ENCODE data around the gene PAGR1. TPM values are rescaled to one million over a fixed set of nuclear protein-coding genes. Genes with fewer than 3 reads are reported as not detected.
"Not testable (repeated sequence)": the region's sequence is repeated elsewhere in the genome, so short reads cannot be mapped to it uniquely, and the experiment has no call there.

PAGR1 gene
- total RNA-seq, 2 donors from 2014 or later = 64.3 to 64.4 TPM

DNA sequence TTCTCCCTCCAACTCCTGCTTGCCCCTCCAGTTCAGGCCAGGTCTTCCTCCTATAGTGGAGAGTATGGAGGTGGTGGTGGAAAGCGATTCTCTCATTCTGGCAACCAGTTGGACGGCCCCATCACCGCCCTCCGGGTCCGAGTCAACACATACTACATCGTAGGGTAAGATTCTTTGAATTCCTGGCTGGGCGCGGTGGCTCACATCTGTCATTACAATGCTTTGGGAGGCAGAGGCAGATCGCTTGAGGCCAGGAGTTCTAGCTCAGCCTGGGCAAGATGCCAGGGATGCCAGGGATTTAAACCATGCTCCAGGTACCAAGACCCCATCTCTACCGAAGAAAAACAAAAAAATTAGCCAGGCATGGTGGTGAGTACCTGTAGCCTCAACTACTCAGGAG lies 36.5 kb upstream of the PAGR1 start:
- WGBS = 40% methylated on average over 10 of the region's 10 CpGs
- TF ChIP-seq, protein P1, sequence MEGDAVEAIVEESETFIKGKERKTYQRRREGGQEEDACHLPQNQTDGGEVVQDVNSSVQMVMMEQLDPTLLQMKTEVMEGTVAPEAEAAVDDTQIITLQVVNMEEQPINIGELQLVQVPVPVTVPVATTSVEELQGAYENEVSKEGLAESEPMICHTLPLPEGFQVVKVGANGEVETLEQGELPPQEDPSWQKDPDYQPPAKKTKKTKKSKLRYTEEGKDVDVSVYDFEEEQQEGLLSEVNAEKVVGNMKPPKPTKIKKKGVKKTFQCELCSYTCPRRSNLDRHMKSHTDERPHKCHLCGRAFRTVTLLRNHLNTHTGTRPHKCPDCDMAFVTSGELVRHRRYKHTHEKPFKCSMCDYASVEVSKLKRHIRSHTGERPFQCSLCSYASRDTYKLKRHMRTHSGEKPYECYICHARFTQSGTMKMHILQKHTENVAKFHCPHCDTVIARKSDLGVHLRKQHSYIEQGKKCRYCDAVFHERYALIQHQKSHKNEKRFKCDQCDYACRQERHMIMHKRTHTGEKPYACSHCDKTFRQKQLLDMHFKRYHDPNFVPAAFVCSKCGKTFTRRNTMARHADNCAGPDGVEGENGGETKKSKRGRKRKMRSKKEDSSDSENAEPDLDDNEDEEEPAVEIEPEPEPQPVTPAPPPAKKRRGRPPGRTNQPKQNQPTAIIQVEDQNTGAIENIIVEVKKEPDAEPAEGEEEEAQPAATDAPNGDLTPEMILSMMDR (IDR thresholded peaks at IDR 0.05) = no peak
- TF ChIP-seq POLR2A (IDR thresholded peaks at IDR 0.05) = no peak
- no peak for TF ChIP-seq POLR2AphosphoS5 (IDR thresholded peaks at IDR 0.05)
- Histone ChIP-seq H3K4me3 (no peak overlapping the region), H3K36me3 (no peaks in the 10 kb centered on the region), H3K4me1 (replicated peaks) (no peaks in the 10 kb centered on the region), H3K27me3 (replicated peaks; ENCODE audit: insufficient read depth) (no peaks in the 10 kb centered on the region), H3K9me3 (no peaks in the 10 kb centered on the region), H3K27ac (no peak overlapping the region)
- intact Hi-C loops (cut with DNase I) = no loop called here
- no peak for DNase-seq (ENCODE audit: low spot score)

DNA sequence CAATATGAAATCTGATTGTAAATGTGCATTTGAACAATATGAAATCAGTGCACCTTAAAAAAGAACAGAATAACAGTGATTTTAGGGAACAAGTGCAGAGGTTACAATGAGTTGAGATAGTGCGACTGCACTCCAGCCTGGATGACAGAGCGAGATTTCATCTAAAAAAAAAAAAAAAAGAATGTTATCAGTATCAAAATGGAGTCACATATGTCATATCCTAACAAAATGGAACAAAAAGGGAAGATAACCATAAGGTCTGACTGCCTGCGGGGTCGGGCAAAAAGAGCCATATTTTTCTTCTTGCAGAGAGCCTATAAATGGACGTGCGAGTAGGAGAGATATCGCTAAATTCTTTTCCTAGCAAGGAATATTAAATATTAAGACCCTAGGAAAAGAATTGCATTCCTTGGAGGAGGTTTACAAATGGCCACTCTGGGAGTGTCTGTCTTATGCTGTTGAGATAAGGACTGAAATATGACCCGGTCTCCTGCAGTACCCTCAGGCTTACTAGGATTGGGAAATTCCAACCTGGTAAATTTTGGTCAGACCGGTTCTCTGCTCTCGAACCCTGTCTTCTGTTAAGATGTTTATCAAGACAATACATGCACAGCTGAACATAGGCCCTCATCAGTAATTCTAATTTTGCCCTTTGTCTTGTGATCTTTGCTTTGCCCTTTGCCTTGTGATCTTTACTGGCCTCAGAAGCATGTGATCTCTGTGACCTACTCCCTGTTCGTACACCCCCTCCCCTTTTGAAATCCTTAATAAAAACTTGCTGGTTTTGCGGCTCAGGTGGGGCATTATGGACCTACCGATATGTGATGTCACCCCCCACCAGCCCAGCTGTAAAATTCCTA lies 32.6 kb upstream of the PAGR1 start:
- not testable (repeated sequence) for H3K27ac ChIP-seq
- WGBS = 71% methylated on average over 13 of the region's 13 CpGs

GRCh38 chr16:29784157-29784556 lies 31.8 kb upstream of the PAGR1 start:
- 93% methylated on average over 2 of the region's 2 CpGs for WGBS
- H3K4me3 ChIP-seq = no peak overlapping the region
- H3K9me3 ChIP-seq = no peaks in the 10 kb centered on the region
- H3K4me1 ChIP-seq (replicated peaks) = no peaks in the 10 kb centered on the region
- TF ChIP-seq POLR2AphosphoS5 (IDR thresholded peaks at IDR 0.05) (no peak), POLR2A (IDR thresholded peaks at IDR 0.05) (no peak)
- TF ChIP-seq, protein P1 (IDR thresholded peaks at IDR 0.05) = no peak
- intact Hi-C loops (cut with DNase I) = no loop called here
- no peak overlapping the region for H3K27ac ChIP-seq
- no peak for DNase-seq (ENCODE audit: low spot score)
- no peaks in the 10 kb centered on the region for H3K36me3 ChIP-seq
- H3K27me3 ChIP-seq (replicated peaks; ENCODE audit: insufficient read depth) = no peaks in the 10 kb centered on the region

More for the DNA sequence above, 32.6 kb upstream of the PAGR1 start:
- intact Hi-C loops (cut with DNase I); H3K9me3 ChIP-seq; H3K27me3 ChIP-seq (replicated peaks; ENCODE audit: insufficient read depth); H3K4me1 ChIP-seq (replicated peaks); H3K36me3 ChIP-seq; H3K4me3 ChIP-seq; DNase-seq (ENCODE audit: low spot score): not testable (repeated sequence)

- DNase-seq (ENCODE audit: low spot score) = peak; percentile 13
- WGBS = 14% methylated on average over 37 of the region's 38 CpGs
- intact Hi-C loops (cut with DNase I) = no loop called here
These were observed 31.0 kb upstream of the PAGR1 start for GRCh38 chr16:29784901-29785500.

DNA sequence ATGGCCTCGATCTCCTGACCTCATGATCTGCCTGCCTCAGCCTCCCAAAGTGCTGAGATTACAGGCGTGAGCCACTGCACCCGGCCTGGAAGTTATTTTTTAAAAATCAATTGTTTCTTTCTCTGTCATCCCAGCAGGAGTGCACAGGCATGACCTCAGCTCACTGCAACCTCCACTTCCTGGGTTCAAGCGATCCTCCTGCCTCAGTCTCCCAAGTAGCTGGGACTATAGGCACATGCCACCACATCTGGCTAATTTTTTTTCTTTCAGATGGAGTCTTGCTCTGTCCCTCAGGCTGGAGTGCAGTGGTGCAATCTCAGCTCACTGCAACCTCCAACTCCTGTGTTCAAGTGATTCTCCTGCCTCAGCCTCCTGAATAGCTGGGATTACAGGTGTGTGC lies 28.8 kb upstream of the PAGR1 start:
- H3K36me3 ChIP-seq; H3K4me1 ChIP-seq (replicated peaks); H3K27ac ChIP-seq; H3K9me3 ChIP-seq; DNase-seq (ENCODE audit: low spot score); H3K4me3 ChIP-seq; intact Hi-C loops (cut with DNase I); H3K27me3 ChIP-seq (replicated peaks; ENCODE audit: insufficient read depth): not testable (repeated sequence)
- WGBS = 93% methylated on average over 4 of the region's 4 CpGs

More at GRCh38 chr16:29784901-29785500, 31.0 kb upstream of the PAGR1 start:
- no peak overlapping the region for H3K27ac ChIP-seq
- no peaks in the 10 kb centered on the region for H3K36me3 ChIP-seq
- H3K4me3 ChIP-seq = no peak overlapping the region
- H3K9me3 ChIP-seq = no peaks in the 10 kb centered on the region
- no peaks in the 10 kb centered on the region for H3K27me3 ChIP-seq (replicated peaks; ENCODE audit: insufficient read depth)
- H3K4me1 ChIP-seq (replicated peaks) = peaks cover 2% of the 10 kb centered on the region
- TF ChIP-seq, protein P1 (IDR thresholded peaks at IDR 0.05) = peak in 2 of 4 experiments; percentile 47 to 65
- no peak for TF ChIP-seq POLR2AphosphoS5 (IDR thresholded peaks at IDR 0.05)
